ENCODE measurements around the gene CHCHD10.

Gene CHCHD10

DNA sequence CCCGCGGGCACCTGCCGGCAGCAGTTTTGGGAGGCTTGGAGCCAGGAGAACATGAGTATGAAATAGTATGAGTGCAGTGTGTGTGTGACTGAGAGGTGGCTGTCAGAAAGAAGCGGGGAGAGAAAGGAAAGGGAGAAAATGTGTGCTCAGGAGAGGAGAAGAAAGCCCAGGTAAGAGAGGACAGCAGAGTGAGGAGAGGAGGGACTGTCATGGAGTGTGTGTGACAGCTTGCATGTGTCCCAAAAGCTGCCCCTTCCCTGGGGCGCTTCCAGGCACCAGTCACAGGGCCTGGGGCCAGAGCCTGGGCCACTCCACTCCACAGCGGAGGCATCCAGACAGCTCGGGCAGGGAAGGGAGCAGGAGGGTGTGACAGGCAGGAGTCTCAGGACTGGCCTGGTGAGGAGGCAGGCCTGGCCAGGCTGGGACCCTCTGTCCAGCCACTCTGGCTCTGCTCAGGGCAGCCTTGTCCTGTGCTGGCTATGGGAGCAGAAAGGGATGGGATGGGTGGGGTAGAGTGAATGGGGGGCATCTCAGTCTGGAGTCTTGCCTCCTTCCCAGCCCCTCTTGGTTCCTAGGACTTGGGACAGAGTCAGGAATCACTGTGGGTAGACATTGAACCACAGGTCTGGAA, 5.8 kb upstream of the CHCHD10 start:
- no peak for DNase-seq (ENCODE audit: low read depth in 2 of 2, low spot score in 1 of 2)

DNA sequence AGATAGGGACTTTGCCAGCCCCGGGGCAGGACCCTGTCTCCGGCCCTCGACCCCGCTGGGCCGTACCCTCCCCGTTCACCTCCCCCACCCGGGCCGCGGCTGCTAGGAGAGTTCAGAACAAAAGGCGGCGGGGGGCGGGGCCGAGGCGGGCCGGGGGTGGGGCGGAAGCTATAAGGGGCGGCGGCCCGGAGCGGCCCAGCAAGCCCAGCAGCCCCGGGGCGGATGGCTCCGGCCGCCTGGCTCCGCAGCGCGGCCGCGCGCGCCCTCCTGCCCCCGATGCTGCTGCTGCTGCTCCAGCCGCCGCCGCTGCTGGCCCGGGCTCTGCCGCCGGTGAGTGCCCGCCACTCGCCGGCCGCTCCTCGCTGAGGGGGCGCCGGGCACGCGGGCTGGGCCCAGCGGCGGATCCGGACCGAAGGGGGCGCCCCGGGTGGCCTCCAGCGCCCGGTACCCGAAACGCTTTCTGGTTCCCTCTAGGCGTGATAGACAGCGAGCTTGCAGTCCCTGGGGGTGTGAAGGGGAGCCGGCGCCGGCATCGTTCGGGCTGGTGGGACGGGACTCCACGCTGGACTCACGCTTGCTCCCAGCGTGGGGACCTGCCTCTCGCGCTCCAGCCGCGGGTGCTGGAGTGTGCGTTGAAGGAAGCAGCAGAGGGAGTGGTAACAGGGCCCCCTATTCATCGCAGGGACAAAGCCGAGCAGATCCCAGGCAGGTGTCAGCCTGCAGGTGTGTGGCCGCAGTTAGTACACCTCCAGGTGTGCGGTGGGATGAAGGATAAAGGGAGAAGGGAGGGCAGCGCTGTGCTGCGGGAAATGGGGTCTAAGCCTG, 5.1 kb upstream of the CHCHD10 start, which contains the start of gene MMP11:
Gene MMP11 (plus strand): TSS at position 201 of the 825 bp plus-strand sequence. CDS start 22 bp downstream, at position 223.
- no peak for DNase-seq (ENCODE audit: low read depth in 2 of 2, low spot score in 1 of 2)

DNA sequence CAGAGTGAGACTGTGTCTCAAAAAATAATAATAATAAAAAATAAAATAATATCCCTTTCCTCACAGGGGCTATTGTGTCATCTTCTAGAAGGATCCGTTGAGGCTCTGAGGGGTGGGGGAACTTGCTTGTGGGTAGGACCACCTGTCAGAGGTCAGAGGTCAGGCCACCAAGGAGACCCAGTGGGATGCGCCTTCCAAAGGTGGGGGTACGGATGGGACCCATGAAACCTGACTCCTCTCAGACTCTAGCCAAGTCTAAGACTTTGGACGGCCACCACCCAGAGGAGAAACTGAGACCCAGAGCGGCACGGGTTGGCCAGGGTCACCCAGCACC, 4.5 kb upstream of the CHCHD10 start:
- DNase-seq (ENCODE audit: low read depth in 2 of 2, low spot score in 1 of 2): no peak

DNA sequence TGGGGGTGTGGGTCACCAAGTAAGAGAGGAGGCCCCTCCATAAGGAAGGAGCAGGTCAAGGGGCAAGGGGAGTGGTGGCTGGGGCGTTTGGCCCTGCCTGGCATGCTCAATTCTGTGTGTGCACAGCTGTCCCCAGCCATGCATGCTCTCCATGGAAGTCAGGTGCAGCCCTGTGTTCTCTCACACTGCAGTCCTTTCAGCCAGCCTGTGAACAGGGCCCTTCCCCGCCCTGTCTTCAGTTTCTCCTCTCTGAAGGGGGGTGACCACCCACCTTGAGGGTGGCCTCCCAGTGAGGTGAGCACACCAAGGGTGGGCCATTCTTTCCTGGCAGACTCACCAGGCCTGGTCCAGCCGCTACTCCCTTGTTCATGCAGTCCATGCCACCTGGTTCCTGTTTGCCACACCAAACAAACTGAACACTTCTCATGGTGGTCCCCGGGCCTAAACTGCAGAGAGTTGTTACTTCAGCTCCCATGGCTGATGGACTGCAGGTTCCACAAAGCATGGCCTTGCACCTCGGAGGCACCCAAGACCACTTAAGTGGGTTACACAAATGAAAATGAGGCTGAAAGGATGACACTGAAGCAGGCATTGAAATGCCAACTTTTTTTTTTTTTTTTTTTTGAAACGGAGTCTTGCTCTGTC, 1.7 kb upstream of the CHCHD10 start:
- DNase-seq (ENCODE audit: low read depth in 2 of 2, low spot score in 1 of 2): no peak

DNA sequence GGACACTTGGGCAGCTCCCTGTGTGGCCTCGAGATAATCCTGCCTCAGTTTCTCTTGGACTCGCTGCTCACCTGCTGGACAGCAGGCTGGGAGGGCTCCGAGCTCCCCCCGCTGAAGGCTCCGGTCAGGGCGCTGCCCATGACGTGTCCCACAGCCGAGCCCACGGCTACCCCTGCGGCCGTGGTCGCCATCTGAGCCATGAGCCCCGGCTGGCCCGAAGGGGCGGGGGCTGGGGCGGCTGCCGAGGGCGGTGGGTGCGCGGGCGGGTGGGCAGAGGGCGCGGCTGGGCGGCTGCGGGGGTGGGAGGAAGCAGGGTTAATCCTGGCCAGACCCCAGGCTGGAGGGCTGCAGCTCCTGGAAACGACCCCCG, 484 bp downstream of the CHCHD10 start:
- DNase-seq (ENCODE audit: low read depth in 2 of 2, low spot score in 1 of 2): no peak

DNA sequence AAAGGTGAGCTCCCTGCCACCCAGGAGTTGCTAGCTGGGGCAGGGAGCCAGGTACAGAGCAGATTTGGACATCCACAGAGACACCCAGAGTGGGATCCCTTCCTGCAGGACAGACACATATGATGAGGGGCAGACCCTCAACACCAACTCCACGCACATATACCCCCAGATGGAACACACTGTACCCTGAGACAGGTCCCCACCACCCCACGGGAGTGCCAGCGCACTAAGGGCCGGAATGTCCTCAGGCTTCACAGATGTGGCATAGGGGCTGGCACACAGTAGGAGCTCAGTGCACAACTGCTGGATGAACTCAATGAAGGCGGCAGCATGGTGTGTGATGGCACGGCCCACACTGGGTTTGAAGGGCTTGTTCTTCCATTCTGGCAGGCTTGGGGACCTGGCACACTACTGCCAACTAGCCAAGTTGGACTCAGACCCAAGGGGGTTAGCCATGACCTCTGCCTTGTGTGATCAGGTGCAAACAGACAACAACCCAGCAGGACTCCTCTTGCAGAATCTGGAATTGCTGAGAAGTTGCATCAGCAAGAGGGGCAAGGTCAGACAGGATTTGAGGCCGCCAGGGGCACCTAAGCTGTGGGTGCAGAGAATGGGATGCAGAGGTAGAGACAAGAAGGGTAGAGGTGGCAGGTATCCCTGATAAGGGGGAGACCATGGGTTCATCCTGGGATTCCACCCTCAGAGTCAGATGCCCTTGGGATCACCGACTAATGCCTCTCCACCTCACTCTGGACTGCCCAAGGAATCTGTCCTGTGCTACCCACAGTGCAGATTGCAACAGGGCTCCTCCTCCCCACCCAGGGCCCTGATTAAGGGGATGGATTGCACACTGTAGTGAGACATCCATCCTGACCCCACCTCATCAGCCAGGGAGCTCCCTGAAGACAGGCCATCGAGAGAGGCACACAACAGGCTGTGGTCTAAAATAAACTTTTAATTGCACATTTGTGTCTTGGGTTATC, 2.6 kb downstream of the CHCHD10 start:
- DNase-seq (ENCODE audit: low read depth in 2 of 2, low spot score in 1 of 2): no peak

DNA sequence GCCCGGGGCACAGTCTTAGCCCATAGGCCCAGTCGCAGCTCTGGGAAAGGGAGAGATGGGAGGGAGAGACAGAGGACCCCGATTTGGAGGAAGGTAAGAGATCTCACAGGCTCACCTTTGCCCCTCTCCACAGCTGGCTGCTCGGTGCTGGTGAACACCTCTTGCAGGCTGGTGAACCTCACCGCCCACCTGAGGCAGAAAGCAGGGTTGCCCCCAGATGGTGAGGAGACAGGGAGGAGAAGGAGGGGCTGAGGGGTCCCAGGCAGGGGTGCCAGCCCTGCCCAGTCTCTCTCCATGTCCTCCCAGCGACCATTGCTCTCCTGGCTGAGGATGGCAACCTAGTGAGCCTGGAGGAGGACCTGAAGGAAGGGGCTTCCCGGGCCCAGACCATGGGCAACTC, 3.8 kb downstream of the CHCHD10 start:
- DNase-seq (ENCODE audit: low read depth in 2 of 2, low spot score in 1 of 2): no peak

DNA sequence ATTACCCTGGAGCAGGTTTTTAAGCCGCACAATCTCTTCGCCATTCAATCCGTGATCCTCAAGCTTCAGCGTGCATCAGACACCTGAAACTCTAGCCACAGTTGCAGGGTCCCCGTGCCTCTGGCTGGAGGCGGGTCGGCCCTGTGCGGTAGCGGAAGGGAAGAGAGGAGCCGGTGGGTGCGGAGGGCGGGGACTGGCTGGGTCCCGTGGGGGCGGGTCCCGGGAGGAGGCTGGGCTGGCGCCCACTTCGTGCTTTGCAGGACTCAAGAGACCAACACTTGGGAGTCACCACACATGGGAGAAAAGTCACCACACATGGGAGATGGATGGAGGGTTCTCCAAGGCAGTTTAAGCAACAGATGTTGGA, 4.2 kb downstream of the CHCHD10 start:
- DNase-seq (ENCODE audit: low read depth in 2 of 2, low spot score in 1 of 2): no peak

DNA sequence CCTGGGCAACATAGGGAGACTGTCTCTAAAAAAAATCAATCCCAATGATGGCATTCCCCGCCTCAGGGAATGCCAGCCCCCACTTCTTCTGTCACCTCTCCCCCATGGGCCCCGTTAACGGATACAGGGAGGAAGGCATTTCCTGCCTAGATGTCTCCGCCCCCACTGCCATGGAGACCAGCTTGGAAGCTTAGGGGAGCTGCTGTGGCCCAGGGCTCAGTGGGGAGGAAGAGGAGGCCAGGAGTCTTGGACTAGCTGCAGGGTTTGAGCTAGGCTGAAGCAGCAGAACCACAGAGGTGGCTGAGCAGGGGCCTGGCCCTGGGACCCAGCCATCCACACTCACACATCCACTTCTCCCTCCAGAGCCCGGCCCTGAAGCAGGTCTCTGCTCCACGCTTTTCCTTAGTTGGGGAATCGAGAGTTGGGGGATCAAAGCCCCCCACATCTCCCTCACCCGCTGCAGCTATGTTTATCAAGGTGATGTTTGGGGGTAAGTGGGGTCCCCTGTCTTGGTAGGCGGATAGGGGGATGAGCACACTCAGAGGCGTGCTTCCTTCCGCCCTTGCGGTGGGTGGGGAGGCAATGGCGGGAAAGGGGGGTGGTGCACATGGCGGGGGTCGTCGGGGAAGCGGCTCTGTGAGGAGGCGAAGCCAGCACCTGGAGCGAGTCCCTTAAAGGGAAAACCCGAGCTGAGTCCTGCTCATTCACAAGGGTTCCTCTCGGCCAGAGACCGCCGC, 4.8 kb downstream of the CHCHD10 start, which contains the start of gene C22orf15:
Gene C22orf15 (plus strand): TSS at position 149 of the 737 bp plus-strand sequence. CDS start 317 bp downstream, at position 466.
- no peak for DNase-seq (ENCODE audit: low read depth in 2 of 2, low spot score in 1 of 2)

DNA sequence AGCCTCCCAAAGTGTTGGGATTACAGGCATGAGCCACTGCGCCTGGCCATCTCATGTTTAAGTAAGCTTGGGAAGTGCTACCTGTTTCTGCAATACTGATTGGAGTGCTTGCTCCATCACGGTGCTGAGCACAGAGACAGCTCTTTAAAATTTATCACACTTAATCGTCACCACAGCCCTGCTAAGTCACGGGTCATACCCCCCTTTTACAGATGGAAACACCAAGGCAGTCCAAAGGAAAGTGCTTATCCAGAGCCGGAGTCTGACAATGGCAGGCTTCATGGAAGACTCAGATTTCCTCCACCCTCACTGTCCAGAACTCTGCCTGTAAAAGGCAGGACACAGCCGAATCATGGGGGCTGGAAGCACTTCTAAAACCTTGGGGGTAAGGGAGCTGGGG, 7.7 kb downstream of the CHCHD10 start:
- no peak for DNase-seq (ENCODE audit: low read depth in 2 of 2, low spot score in 1 of 2)

DNA sequence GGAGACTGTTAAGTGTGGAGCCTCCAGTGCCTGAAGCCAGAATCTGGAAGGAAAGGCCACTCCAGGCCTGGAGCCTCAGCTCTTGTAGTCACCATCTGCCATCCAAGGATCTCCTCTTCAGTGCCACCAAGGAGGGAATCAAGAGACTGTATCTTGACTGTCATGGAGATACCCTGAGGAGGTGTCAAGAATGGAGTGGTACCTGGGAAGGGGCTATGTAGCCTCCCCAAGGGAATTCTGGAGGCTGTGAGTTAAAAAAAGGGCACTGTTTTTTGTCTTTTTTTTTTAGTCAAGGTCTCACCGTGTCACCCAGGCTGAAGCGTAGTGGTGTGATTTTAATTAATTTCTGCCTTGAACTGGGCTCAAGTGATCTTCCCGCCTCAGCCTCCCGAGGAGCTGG, 8.2 kb downstream of the CHCHD10 start:
- DNase-seq (ENCODE audit: low read depth in 2 of 2, low spot score in 1 of 2): no peak

DNA sequence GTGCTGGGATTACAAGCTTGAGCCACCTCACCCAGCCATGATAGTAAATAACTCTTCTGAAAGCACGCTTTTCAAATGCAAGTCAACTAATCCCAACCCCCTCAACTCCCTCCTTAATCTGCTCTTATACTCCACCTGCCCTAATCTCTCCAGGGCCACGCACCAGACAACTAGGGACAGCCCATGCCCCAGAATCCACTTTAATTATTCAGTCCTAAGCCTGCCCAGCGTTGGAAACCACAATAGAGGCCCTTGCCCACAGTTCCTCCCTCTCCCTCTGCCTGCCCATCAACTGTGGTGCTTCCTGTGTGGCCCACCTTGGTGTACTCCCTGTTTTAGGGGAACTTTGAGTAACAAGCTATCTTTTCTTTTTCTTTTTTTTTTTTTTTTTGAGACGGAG, 10.9 kb downstream of the CHCHD10 start:
- DNase-seq (ENCODE audit: low read depth in 2 of 2, low spot score in 1 of 2): no peak

DNA sequence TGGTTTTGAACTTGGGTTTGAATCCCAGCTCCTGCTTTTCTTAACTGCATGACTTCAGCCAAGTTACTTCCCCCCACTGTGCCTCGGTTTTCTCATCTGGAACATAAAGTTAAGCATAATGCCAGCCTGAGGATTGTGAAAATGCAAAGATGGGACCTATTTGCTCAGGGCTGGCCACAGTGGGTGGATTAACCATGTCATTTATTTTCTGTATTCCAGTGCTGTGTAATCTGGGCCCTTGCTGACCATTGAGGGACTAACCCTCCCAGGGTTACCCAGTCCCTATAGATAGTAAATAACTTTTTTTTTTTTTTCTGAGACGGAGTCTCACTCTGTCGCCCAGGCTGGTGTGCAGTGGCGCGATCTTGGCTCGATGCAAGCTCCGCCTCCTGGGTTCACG, 12.1 kb downstream of the CHCHD10 start:
- DNase-seq (ENCODE audit: low read depth in 2 of 2, low spot score in 1 of 2): no peak

DNA sequence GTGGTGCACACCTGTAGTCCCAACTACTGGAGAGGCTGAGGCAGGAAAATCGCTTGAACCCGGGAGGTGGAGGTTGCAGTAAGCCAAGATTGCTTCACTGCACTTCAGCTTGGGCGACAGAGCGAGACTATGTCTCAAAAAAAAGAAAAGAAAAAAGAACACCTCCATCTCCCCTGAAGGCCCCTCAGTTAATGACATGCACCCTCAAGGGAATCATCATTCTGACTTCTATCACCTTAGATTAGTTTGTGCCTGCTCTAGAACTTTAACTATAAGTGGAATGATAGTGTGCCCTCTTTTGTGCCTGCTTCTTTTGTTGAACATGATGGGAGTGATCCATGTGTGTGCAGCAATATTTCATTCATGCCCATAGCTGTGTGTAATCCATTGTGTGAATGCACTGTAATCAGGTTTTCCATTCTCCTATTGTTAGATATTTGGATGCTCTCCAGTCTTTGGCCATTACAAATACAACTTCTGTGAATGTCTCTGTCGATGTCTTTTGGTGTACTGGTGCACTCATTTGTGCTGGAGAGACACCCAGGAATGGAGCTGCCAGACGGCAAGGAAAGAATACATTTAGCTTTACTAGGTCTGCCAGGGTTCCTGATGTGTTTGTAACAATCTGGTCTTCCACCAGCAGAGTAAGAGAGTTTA, 12.7 kb downstream of the CHCHD10 start:
- no peak for DNase-seq (ENCODE audit: low read depth in 2 of 2, low spot score in 1 of 2)

DNA sequence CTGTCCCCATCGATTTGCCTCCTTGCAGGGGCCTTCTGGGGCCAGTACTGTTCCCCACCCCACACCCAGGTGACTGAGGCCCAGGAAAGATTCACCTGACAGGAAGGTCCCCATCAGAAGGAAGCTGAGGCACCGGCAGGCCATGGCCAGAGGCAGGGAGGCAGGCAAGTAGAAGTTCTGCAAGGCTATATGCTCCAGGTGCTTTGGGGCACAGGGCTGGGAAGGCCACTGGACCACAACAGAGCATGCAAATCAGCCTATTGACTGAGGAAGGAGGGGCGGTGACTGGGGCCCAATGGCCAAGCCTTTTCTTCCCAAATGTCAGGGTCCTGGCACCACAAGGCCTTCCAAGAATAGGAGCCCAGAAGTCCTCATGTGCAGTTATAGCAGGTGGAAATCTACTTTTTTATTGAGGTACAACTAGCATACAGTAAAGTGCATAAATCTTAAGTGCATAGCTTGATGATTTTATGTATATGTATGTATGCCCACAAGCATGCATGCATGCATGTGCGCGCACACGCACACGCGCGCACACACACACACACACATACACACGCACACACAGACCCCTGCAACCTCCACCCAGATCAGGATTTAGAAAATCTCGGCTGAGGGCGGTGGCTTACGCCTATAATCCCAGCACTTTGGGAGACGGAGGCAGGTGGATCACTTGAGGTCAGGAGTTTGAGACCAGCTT, 13.4 kb downstream of the CHCHD10 start, which contains the start of gene VPREB3:
Gene VPREB3 (minus strand): TSS at position 206 of the 700 bp plus-strand sequence. CDS start 62 bp downstream, at position 144.
- no peak for DNase-seq (ENCODE audit: low read depth in 2 of 2, low spot score in 1 of 2)

DNA sequence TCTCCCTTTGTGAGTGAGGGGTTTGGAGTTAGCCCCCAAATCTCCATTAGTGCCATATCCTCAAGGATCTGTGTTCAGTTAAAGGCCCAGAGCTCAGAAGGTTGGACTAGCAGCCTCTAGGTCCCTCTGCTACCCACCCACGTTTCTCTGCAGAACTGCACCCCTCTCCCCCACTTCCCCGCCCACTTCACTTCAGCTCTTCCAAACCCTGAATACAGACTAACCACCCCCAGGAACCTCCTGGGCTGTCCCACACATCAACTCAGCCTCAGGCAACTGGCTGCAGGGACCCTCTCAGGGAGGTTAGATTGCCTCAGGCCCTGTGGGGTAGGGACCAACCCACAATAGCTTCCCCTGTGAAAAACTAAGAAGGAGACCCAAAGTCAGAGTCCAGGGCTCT, 14.4 kb downstream of the CHCHD10 start:
- DNase-seq (ENCODE audit: low read depth in 2 of 2, low spot score in 1 of 2): no peak

DNA sequence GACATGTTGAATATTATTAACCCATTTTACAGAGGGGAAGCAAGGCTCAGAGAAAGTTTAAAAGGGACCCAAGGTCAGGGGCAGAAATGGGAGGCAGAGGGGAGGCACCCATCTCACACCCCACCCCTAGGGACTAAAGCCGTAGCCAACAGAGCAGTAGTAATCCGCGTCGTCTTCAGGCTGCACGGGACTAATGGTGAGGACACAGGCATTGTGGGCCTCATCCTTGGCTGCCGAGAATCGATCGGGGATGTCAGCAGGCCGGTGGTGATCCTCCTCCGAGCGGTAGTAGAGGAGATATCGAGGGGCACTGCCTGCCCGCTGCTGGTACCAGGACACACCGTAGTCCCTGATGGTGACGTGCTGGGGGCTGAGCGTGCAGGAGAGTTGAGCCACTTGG, 15.0 kb downstream of the CHCHD10 start:
- DNase-seq (ENCODE audit: low read depth in 2 of 2, low spot score in 1 of 2): no peak

DNA sequence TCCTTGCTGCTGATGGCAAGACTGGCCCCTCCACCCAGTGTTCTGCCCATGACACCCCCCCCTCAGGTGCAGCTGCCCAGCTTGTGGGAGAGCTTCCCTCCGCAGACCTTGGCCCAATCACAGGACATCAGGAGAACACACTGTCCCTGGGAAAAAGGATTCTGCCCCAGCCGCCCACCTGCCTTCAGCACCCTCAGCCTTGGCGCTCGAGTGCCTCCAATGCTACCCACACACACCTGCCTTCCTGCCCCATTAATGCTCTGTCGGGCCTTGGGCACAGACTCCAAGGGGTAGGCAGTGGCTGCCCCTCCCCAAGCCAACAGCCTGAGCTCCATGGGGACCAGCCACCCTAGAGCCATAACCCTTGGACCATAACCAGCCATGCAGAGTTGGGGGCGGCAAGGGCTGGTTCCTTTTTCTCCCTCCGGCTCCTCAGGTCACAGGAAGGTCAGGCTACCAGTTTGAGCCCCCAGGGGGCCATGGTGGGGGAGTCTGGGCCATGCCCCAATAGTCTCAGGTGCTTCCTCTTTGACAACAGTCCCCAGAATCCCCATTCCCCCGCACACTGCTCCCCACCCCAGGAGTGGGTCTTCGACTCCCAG, 15.6 kb downstream of the CHCHD10 start:
- no peak for DNase-seq (ENCODE audit: low read depth in 2 of 2, low spot score in 1 of 2)

Measured in stimulated activated CD8-positive, alpha-beta memory T cell treated with anti-CD3 and anti-CD28 coated beads, Interleukin-4, amount 100 ng/mL, for 4 hours (primary cell).